Body of pancreas (tissue), 4 donors: ENCODE results near the gene AGTR1. TPM values are rescaled to one million over a fixed set of nuclear protein-coding genes. Genes with fewer than 3 reads are reported as not detected.
"Not testable (repeated sequence)": the region's sequence is repeated elsewhere in the genome, so short reads cannot be mapped to it uniquely, and the experiment has no call there.

Experiments used
- ATAC-seq: fragments of 150-250 bp; one replicate; pipeline ENCODE4 v1.9.1; 2016
- DNase-seq, 4 donors: peaks; one replicate each; pipeline ENCODE4 v3.0.0-alpha.2; 2019
- H3K27ac ChIP-seq, 4 donors: fragments of 200-600 bp; sonication (generic); 1 replicate in 3 of 4; 2 replicates in 1 of 4; pipeline versions ENCODE4 v1.5.1 to v1.6.1; 2016 to 2019; ENCODE audit warnings: mild to moderate bottlenecking in 1 of 4, mixed read lengths in 1 of 4, moderate library complexity in 1 of 4
- H3K27me3 ChIP-seq, 2 donors: fragments of 200-600 bp; sonication (generic); one replicate each; pipeline ENCODE4 v1.6.0; 2016; ENCODE audit warnings: mild to moderate bottlenecking in 1 of 2
- H3K36me3 ChIP-seq, 2 donors: fragments of 200-600 bp; sonication (generic); replicated peaks in 1 of 2; 2 replicates each; pipeline ENCODE4 v1.5.1; 2016; ENCODE audit warnings: low read depth in 2 of 2; ENCODE audit not compliant: insufficient read depth in 1 of 2
- H3K4me1 ChIP-seq: fragments of 200-600 bp; sonication (generic); one replicate; pipeline ENCODE4 v1.6.0; 2016
- H3K4me3 ChIP-seq, 2 donors: fragments of 200-600 bp; sonication (generic); 1 replicate in 1 of 2; 2 replicates in 1 of 2; pipeline ENCODE4 v1.5.1; 2016 to 2019
- H3K9me3 ChIP-seq, 3 donors: fragments of 200-600 bp; sonication (generic); 1 replicate in 2 of 3; 2 replicates in 1 of 3; pipeline ENCODE4 v1.5.1; 2016
- CTCF ChIP-seq, 7 experiments: fragments of 450-650 bp in 4 of 7; fragments of 200-600 bp in 3 of 7; sonication (generic) in 3 of 7; IDR thresholded peaks; one replicate each; pipeline ENCODE4 v1.5.1; 2016 to 2019; ENCODE audit warnings: antibody characterized with exemption in 7 of 7
- POLR2A ChIP-seq, 3 donors: fragments of 450-650 bp; IDR thresholded peaks; one replicate each; pipeline ENCODE4 v1.6.1; 2016; ENCODE audit warnings: antibody characterized with exemption in 3 of 3, mild to moderate bottlenecking in 2 of 3
- WGBS, 2 donors: methylation state at CpG; one replicate each; pipeline ENCODE4 v1.1.5; 2017; 5-methylcytosine and 5-hydroxymethylcytosine counted together
- intact Hi-C: fragments of 100-400 bp; cut with DNase I; formaldehyde crosslinking; loops from one replicate; pipeline ENCODE4 v1.15.1; 2023
- total RNA-seq, 2 donors: library from RNA; depleted of rRNA; stranded (reverse); fragments of >200 nt; gene quantifications; one replicate each; pipeline ENCODE4 v1.1.0, GENCODE V29; 2016

AGTR1 gene
- total RNA-seq, 2 donors from 2014 or later, result 4.4 to 11.2 TPM

- no peak for TF ChIP-seq POLR2A (IDR thresholded peaks at IDR 0.05)
- TF ChIP-seq CTCF (IDR thresholded peaks at IDR 0.05), result no peak
- WGBS, 2 donors, result 85 to 87% methylated on average over 3 of the region's 3 CpGs
Measured at GRCh38 chr3:148751461-148751860, 53.8 kb downstream of the AGTR1 start.

GRCh38 chr3:148753385-148753784 is 55.7 kb downstream of the AGTR1 start:
- H3K27ac ChIP-seq, H3K27me3 ChIP-seq, intact Hi-C loops, DNase-seq, H3K4me3 ChIP-seq, H3K36me3 ChIP-seq, ATAC-seq, H3K9me3 ChIP-seq, H3K4me1 ChIP-seq: not testable (repeated sequence)
- 89 to 91% methylated on average over 5 of the region's 5 CpGs for WGBS, 2 donors

More at GRCh38 chr3:148751461-148751860, 53.8 kb downstream of the AGTR1 start:
- H3K27me3 ChIP-seq, result no peaks in the 10 kb centered on the region
- H3K9me3 ChIP-seq, result no peaks in the 10 kb centered on the region
- no peaks in the 10 kb centered on the region for H3K4me1 ChIP-seq
- intact Hi-C loops, result no loop called here
- H3K36me3 ChIP-seq, result no peaks in the 10 kb centered on the region
- no peak overlapping the region for H3K27ac ChIP-seq
- DNase-seq (no peak), ATAC-seq (no peak)
- no peak overlapping the region for H3K4me3 ChIP-seq

GRCh38 chr3:148755570-148755969 is 57.9 kb downstream of the AGTR1 start:
- no peak for DNase-seq
- intact Hi-C loops, result no loop called here
- no peak overlapping the region for H3K27ac ChIP-seq
- no peaks in the 10 kb centered on the region for H3K9me3 ChIP-seq
- peaks cover 11% of the 10 kb centered on the region for H3K4me1 ChIP-seq
- no peak for ATAC-seq
- no peaks in the 10 kb centered on the region for H3K27me3 ChIP-seq
- no peak overlapping the region for H3K4me3 ChIP-seq
- TF ChIP-seq POLR2A (IDR thresholded peaks at IDR 0.05) (no peak), CTCF (IDR thresholded peaks at IDR 0.05) (no peak)
- H3K36me3 ChIP-seq, result no peaks in the 10 kb centered on the region

- 82 to 94% methylated on average over 4 of the region's 4 CpGs for WGBS, 2 donors
- TF ChIP-seq POLR2A (IDR thresholded peaks at IDR 0.05) (no peak), CTCF (IDR thresholded peaks at IDR 0.05) (no peak)
- peaks cover 11% of the 10 kb centered on the region for H3K4me1 ChIP-seq
- intact Hi-C loops, result no loop called here
- DNase-seq (no peak), ATAC-seq (no peak)
- H3K36me3 ChIP-seq, result no peaks in the 10 kb centered on the region
- H3K27ac ChIP-seq, result no peak overlapping the region
- no peaks in the 10 kb centered on the region for H3K27me3 ChIP-seq
- no peak overlapping the region for H3K4me3 ChIP-seq
- no peaks in the 10 kb centered on the region for H3K9me3 ChIP-seq
Measured at GRCh38 chr3:148756311-148756710, 58.6 kb downstream of the AGTR1 start.

- WGBS, 2 donors, result 66 to 76% methylated on average over 12 of the region's 12 CpGs
- Histone ChIP-seq H3K36me3 (no peaks in the 10 kb centered on the region), H3K27ac (peak overlapping the region in 1 of 4 donors; percentile 43), H3K4me1 (peaks cover 11% of the 10 kb centered on the region), H3K27me3 (no peaks in the 10 kb centered on the region), H3K4me3 (no peak overlapping the region), H3K9me3 (no peaks in the 10 kb centered on the region)
- intact Hi-C loops, result no loop called here
- DNase-seq (no peak), ATAC-seq (peak; percentile 50)
- TF ChIP-seq CTCF (IDR thresholded peaks at IDR 0.05) (no peak), POLR2A (IDR thresholded peaks at IDR 0.05) (no peak)
Measured at GRCh38 chr3:148757238-148758215, 59.8 kb downstream of the AGTR1 start.
